Body of pancreas (tissue), 4 donors: ENCODE results near the gene FOXL1. TPM values are rescaled to one million over a fixed set of nuclear protein-coding genes. Genes with fewer than 3 reads are reported as not detected.

Source experiments
- ATAC-seq: fragments of 150-250 bp; one replicate; pipeline ENCODE4 v1.9.1; 2016
- DNase-seq, 4 donors: peaks; one replicate each; pipeline ENCODE4 v3.0.0-alpha.2; 2019
- H3K27ac ChIP-seq, 4 donors: fragments of 200-600 bp; sonication (generic); 1 replicate in 3 of 4; 2 replicates in 1 of 4; pipeline versions ENCODE4 v1.5.1 to v1.6.1; 2016 to 2019; ENCODE audit warnings: mild to moderate bottlenecking in 1 of 4, mixed read lengths in 1 of 4, moderate library complexity in 1 of 4
- H3K27me3 ChIP-seq, 2 donors: fragments of 200-600 bp; sonication (generic); one replicate each; pipeline ENCODE4 v1.6.0; 2016; ENCODE audit warnings: mild to moderate bottlenecking in 1 of 2
- H3K36me3 ChIP-seq, 2 donors: fragments of 200-600 bp; sonication (generic); replicated peaks in 1 of 2; 2 replicates each; pipeline ENCODE4 v1.5.1; 2016; ENCODE audit warnings: low read depth in 2 of 2; ENCODE audit not compliant: insufficient read depth in 1 of 2
- H3K4me1 ChIP-seq: fragments of 200-600 bp; sonication (generic); one replicate; pipeline ENCODE4 v1.6.0; 2016
- H3K4me3 ChIP-seq, 2 donors: fragments of 200-600 bp; sonication (generic); 1 replicate in 1 of 2; 2 replicates in 1 of 2; pipeline ENCODE4 v1.5.1; 2016 to 2019
- H3K9me3 ChIP-seq, 3 donors: fragments of 200-600 bp; sonication (generic); 1 replicate in 2 of 3; 2 replicates in 1 of 3; pipeline ENCODE4 v1.5.1; 2016
- POLR2A ChIP-seq, 3 donors: fragments of 450-650 bp; IDR thresholded peaks; one replicate each; pipeline ENCODE4 v1.6.1; 2016; ENCODE audit warnings: antibody characterized with exemption in 3 of 3, mild to moderate bottlenecking in 2 of 3
- WGBS, 2 donors: methylation state at CpG; one replicate each; pipeline ENCODE4 v1.1.5; 2017; 5-methylcytosine and 5-hydroxymethylcytosine counted together
- intact Hi-C: fragments of 100-400 bp; cut with DNase I; formaldehyde crosslinking; loops from one replicate; pipeline ENCODE4 v1.15.1; 2023
- total RNA-seq, 2 donors: library from RNA; depleted of rRNA; stranded (reverse); fragments of >200 nt; gene quantifications; one replicate each; pipeline ENCODE4 v1.1.0, GENCODE V29; 2016
- TF ChIP-seq, protein P1 (sequence below), 7 experiments: fragments of 450-650 bp in 4 of 7; fragments of 200-600 bp in 3 of 7; sonication (generic) in 3 of 7; IDR thresholded peaks; one replicate each; pipeline ENCODE4 v1.5.1; 2016 to 2019; ENCODE audit warnings: antibody characterized with exemption in 7 of 7

FOXL1 gene
- total RNA-seq, 2 donors from 2014 or later: 0.52 TPM; not detected in 1

DNA sequence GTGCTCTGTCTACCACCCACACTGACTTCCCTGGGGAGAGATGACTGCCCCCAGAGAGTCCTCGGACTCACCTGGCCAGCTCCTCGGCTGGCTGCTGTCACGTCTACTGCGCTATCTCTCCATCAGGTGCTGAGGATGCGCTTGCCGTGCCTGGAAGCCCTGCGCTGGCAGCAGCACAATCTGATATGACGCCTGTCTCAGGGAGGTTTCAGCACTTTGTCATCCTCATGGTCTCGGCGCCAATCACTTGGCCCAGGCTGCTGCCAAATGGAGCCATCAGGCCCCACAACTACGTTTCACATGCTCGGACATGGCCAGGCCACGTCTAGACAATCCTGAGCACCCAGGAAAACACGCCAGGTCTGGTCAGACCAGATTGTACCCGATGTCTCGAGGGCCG is 46.7 kb downstream of the FOXL1 start:
- Histone ChIP-seq H3K4me3 (no peak overlapping the region), H3K36me3 (no peaks in the 10 kb centered on the region), H3K27me3 (no peaks in the 10 kb centered on the region), H3K9me3 (no peaks in the 10 kb centered on the region), H3K27ac (no peak overlapping the region), H3K4me1 (no peaks in the 10 kb centered on the region)
- ATAC-seq: no peak
- 63 to 84% methylated on average over 12 to 17 of the region's 17 CpGs for WGBS, 2 donors
- TF ChIP-seq POLR2A (IDR thresholded peaks at IDR 0.05): no peak
- TF ChIP-seq, protein P1, sequence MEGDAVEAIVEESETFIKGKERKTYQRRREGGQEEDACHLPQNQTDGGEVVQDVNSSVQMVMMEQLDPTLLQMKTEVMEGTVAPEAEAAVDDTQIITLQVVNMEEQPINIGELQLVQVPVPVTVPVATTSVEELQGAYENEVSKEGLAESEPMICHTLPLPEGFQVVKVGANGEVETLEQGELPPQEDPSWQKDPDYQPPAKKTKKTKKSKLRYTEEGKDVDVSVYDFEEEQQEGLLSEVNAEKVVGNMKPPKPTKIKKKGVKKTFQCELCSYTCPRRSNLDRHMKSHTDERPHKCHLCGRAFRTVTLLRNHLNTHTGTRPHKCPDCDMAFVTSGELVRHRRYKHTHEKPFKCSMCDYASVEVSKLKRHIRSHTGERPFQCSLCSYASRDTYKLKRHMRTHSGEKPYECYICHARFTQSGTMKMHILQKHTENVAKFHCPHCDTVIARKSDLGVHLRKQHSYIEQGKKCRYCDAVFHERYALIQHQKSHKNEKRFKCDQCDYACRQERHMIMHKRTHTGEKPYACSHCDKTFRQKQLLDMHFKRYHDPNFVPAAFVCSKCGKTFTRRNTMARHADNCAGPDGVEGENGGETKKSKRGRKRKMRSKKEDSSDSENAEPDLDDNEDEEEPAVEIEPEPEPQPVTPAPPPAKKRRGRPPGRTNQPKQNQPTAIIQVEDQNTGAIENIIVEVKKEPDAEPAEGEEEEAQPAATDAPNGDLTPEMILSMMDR (IDR thresholded peaks at IDR 0.05): no peak
- DNase-seq: no peak
- intact Hi-C loops: no loop called here

DNA sequence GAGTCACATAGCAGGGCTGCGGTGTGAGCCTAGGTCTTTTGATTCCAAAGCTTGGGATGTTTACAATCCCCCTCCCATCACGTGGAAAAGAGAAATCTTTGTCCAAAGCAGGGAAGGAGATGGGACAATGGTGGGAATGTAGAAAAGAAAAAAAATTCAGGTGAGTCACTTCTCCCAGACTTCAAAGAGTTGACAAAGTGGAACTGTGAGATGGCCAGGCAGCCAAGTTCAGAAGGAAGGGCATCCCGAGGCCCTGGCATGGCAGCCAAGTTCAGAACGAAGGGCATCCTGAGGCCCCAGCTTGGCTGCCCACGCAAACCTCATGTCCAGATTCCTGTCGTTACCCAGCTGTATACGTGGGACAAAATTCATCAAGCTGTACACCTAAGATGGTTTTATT is 47.5 kb downstream of the FOXL1 start:
- no peak overlapping the region for H3K27ac ChIP-seq
- no peaks in the 10 kb centered on the region for H3K27me3 ChIP-seq
- TF ChIP-seq, protein P1 (IDR thresholded peaks at IDR 0.05): no peak
- no peak for TF ChIP-seq POLR2A (IDR thresholded peaks at IDR 0.05)
- ATAC-seq (no peak), DNase-seq (no peak)
- H3K4me1 ChIP-seq: no peaks in the 10 kb centered on the region
- intact Hi-C loops: no loop called here
- H3K36me3 ChIP-seq: no peaks in the 10 kb centered on the region
- 60 to 69% methylated on average over 7 of the region's 7 CpGs for WGBS, 2 donors
- H3K9me3 ChIP-seq: no peaks in the 10 kb centered on the region
- no peak overlapping the region for H3K4me3 ChIP-seq

DNA sequence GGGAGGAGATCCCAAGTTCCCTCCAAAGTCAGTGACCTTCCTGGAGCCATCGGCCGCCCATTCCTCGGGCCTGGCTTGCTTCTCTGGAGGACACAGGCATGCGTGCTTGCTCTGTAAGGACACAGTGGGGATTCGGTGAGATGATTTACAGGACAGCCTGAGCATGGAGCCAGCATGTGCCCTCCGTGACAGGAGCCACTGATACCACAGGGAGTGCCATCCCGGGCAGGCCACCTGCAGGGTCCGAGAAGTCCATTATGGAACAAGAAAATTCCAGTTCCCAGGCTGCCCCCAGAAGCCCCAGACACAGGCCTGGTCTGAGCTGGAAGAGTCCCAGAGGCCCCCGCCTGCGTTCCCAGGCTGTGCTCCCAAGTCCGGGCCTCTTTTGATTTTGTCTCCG is 47.9 kb downstream of the FOXL1 start:
- Histone ChIP-seq H3K4me3 (no peak overlapping the region), H3K27me3 (no peaks in the 10 kb centered on the region), H3K9me3 (no peaks in the 10 kb centered on the region), H3K36me3 (no peaks in the 10 kb centered on the region), H3K27ac (no peak overlapping the region), H3K4me1 (no peaks in the 10 kb centered on the region)
- TF ChIP-seq POLR2A (IDR thresholded peaks at IDR 0.05): no peak
- TF ChIP-seq, protein P1 (IDR thresholded peaks at IDR 0.05): no peak
- no peak for ATAC-seq
- no peak for DNase-seq
- intact Hi-C loops: no loop called here
- 67 to 77% methylated on average over 11 to 12 of the region's 12 CpGs for WGBS, 2 donors

DNA sequence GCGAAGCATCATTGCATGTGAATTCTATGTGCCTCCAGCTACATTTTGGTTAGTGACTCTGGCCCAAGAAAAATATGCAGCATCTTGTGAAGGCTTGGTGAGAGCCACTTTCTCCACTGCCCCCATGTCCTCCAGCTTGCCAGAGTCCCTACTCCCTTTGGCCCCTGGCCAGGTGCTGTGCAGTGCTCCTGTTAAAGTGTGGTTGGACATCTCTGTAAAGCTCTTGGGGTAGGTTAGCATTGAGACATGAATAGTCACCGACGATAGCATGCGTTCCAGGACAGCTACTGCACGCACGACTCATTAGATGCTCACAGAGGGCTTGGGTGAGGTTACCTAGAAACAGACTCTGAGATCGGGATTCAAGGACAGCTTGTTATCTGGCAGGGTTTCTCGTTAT is 48.6 kb downstream of the FOXL1 start:
- Histone ChIP-seq H3K9me3 (no peaks in the 10 kb centered on the region), H3K4me1 (no peaks in the 10 kb centered on the region), H3K36me3 (no peaks in the 10 kb centered on the region), H3K27ac (no peak overlapping the region), H3K4me3 (no peak overlapping the region), H3K27me3 (no peaks in the 10 kb centered on the region)
- WGBS, 2 donors: 79 to 98% methylated on average over 8 of the region's 8 CpGs
- DNase-seq: no peak
- TF ChIP-seq POLR2A (IDR thresholded peaks at IDR 0.05): no peak
- TF ChIP-seq, protein P1 (IDR thresholded peaks at IDR 0.05): no peak
- intact Hi-C loops: no loop called here
- ATAC-seq: no peak

DNA sequence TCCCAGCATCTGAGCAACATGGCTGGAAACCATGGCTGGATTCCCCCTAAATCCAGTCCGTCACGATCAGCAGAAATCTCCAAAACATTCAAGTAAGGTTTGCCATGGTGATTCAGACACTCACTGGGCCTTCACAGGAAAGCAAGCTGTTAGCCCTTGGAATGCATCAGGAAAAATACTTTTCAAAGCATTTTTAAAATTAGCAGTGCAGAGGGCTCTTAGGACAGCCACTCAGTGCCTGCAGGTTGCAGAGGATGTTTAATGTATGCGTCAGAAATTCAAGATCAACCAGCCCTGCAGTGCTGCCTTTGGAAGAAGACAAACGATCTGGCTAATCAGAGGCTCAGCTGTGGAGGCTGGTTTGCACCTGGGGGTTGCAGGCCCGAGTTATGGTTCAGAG is 50.3 kb downstream of the FOXL1 start:
- no peaks in the 10 kb centered on the region for H3K36me3 ChIP-seq
- WGBS, 2 donors: 59 to 68% methylated on average over 5 of the region's 5 CpGs
- DNase-seq (no peak), ATAC-seq (no peak)
- no peak for TF ChIP-seq POLR2A (IDR thresholded peaks at IDR 0.05)
- TF ChIP-seq, protein P1 (IDR thresholded peaks at IDR 0.05): no peak
- intact Hi-C loops: no loop called here
- no peaks in the 10 kb centered on the region for H3K4me1 ChIP-seq
- no peak overlapping the region for H3K4me3 ChIP-seq
- H3K9me3 ChIP-seq: no peaks in the 10 kb centered on the region
- no peak overlapping the region for H3K27ac ChIP-seq
- H3K27me3 ChIP-seq: no peaks in the 10 kb centered on the region
